PC-9 (cell line): ENCODE data around the gene PLEKHH2. TPM values are rescaled to one million over a fixed set of nuclear protein-coding genes. Genes with fewer than 3 reads are reported as not detected.

Experiments used
- BruUV-seq: library from RNA; stranded (reverse); fragments of 400-500 nt; replicated peaks from 2 replicates; lab custom pipeline; 2021; lab: Mats Ljungman, UMichigan
- CTCF ChIA-PET: fragments of 300-600 bp; sonication (Branson Sonifier 250); formaldehyde crosslinking; loops from one replicate; lab custom pipeline; 2022; ENCODE audit warnings: antibody characterized with exemption; lab: Charles Lee
- POLR2A ChIA-PET: fragments of 300-600 bp; sonication (Branson Sonifier 250); formaldehyde crosslinking; loops from one replicate; lab custom pipeline; 2022; ENCODE audit warnings: antibody characterized with exemption; ENCODE audit not compliant: unreplicated experiment; lab: Charles Lee
- DNase-seq, 2 experiments: peaks; one replicate each; pipeline versions ENCODE4 v3.0.0 to v3.0.0-alpha.2; 2015 to 2022; ENCODE audit warnings: mixed read lengths in 1 of 2
- H2AFZ ChIP-seq: fragments of 200-600 bp; sonication (generic); 2 replicates; pipeline ENCODE4 v1.8.1; 2017; ENCODE audit warnings: antibody characterized with exemption
- H3F3A ChIP-seq: fragments of 200-600 bp; sonication (generic); 2 replicates; pipeline ENCODE4 v1.8.1; 2017; ENCODE audit warnings: antibody characterized with exemption, mild to moderate bottlenecking, low read depth; ENCODE audit not compliant: insufficient read depth
- H3K27ac ChIP-seq: fragments of 200-600 bp; sonication (generic); 2 replicates; pipeline ENCODE4 v1.6.1; 2016; ENCODE audit warnings: mixed run types
- H3K27me3 ChIP-seq: fragments of 200-600 bp; sonication (generic); 2 replicates; pipeline ENCODE4 v1.6.1; 2016; ENCODE audit warnings: low read depth, mixed run types; ENCODE audit not compliant: insufficient read depth
- H3K36me3 ChIP-seq: fragments of 200-600 bp; sonication (generic); 2 replicates; pipeline ENCODE4 v1.6.1; 2016; ENCODE audit warnings: low read depth, mixed run types
- H3K4me1 ChIP-seq: fragments of 200-600 bp; sonication (generic); replicated peaks from 2 replicates; pipeline ENCODE4 v1.6.1; 2016; ENCODE audit warnings: mixed run types; ENCODE audit not compliant: insufficient read depth
- H3K4me2 ChIP-seq: fragments of 200-600 bp; sonication (generic); 2 replicates; pipeline ENCODE4 v1.6.1; 2017; ENCODE audit warnings: mixed run types
- H3K4me3 ChIP-seq: fragments of 200-600 bp; sonication (generic); 2 replicates; pipeline ENCODE4 v1.6.1; 2016; ENCODE audit warnings: mixed run types
- H3K79me2 ChIP-seq: fragments of 200-600 bp; sonication (generic); 2 replicates; pipeline ENCODE4 v1.6.1; 2017; ENCODE audit warnings: low read depth, mixed run types
- H3K9me2 ChIP-seq: fragments of 200-600 bp; sonication (generic); 2 replicates; pipeline ENCODE4 v1.8.1; 2017; ENCODE audit warnings: mild to moderate bottlenecking; ENCODE audit not compliant: insufficient read depth
- H3K9me3 ChIP-seq: fragments of 200-600 bp; sonication (generic); 2 replicates; pipeline ENCODE4 v1.8.1; 2016; ENCODE audit warnings: low read depth; ENCODE audit not compliant: insufficient read depth
- H4K20me1 ChIP-seq: fragments of 200-600 bp; sonication (generic); 2 replicates; pipeline ENCODE4 v1.8.1; 2017; ENCODE audit not compliant: insufficient read depth
- EZH2 ChIP-seq: fragments of 200-600 bp; sonication (generic); IDR thresholded peaks from 2 replicates; pipeline ENCODE4 v1.8.0; 2017; ENCODE audit warnings: antibody characterized with exemption, low read depth
- intact Hi-C: fragments of 100-400 bp; cut with micrococcal nuclease; formaldehyde crosslinking; loops from one replicate; pipeline ENCODE4 v1.10.0; 2022; ENCODE audit not compliant: unreplicated experiment
- total RNA-seq: library from RNA; stranded (reverse); gene quantifications from 2 replicates; pipeline ENCODE4 v1.2.3, GENCODE V29; 2021
- TF ChIP-seq, protein P1 (sequence below): fragments of 200-600 bp; sonication (generic); conservative IDR thresholded peaks from 2 replicates; pipeline ENCODE4 v1.6.1; 2017; ENCODE audit warnings: mixed run types, antibody characterized with exemption, mild to moderate bottlenecking, moderate library complexity

PLEKHH2 gene
- total RNA-seq, 1 experiment from 2014 or later, result 1.6 TPM

- Histone ChIP-seq H3K9me3 (no peaks in the 10 kb centered on the region), H4K20me1 (no peaks in the 10 kb centered on the region), H3K79me2 (no peaks in the 10 kb centered on the region), H3K36me3 (no peaks in the 10 kb centered on the region), H2AFZ (no peak overlapping the region), H3F3A (no peaks in the 10 kb centered on the region), H3K27me3 (no peaks in the 10 kb centered on the region), H3K4me3 (no peak overlapping the region), H3K9me2 (no peaks in the 10 kb centered on the region), H3K27ac (no peak overlapping the region), H3K4me2 (no peak overlapping the region), H3K4me1 (no peaks in the 10 kb centered on the region; the same call in 1 of the 2 replicates)
- ChIA-PET POLR2A (no interaction called here), CTCF (no interaction called here)
- no peak for TF ChIP-seq EZH2
- TF ChIP-seq, protein P1, sequence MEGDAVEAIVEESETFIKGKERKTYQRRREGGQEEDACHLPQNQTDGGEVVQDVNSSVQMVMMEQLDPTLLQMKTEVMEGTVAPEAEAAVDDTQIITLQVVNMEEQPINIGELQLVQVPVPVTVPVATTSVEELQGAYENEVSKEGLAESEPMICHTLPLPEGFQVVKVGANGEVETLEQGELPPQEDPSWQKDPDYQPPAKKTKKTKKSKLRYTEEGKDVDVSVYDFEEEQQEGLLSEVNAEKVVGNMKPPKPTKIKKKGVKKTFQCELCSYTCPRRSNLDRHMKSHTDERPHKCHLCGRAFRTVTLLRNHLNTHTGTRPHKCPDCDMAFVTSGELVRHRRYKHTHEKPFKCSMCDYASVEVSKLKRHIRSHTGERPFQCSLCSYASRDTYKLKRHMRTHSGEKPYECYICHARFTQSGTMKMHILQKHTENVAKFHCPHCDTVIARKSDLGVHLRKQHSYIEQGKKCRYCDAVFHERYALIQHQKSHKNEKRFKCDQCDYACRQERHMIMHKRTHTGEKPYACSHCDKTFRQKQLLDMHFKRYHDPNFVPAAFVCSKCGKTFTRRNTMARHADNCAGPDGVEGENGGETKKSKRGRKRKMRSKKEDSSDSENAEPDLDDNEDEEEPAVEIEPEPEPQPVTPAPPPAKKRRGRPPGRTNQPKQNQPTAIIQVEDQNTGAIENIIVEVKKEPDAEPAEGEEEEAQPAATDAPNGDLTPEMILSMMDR, result no peak
- DNase-seq, result no peak
- intact Hi-C loops, result no loop called here
- no TSS peak for BruUV-seq
These were observed 77.1 kb downstream of the PLEKHH2 start for GRCh38 chr2:43714164-43714563.

- Histone ChIP-seq H3K9me3 (no peaks in the 10 kb centered on the region), H4K20me1 (no peaks in the 10 kb centered on the region), H3K4me3 (no peak overlapping the region), H2AFZ (no peak overlapping the region), H3K27ac (no peak overlapping the region), H3K36me3 (no peaks in the 10 kb centered on the region), H3K9me2 (no peaks in the 10 kb centered on the region), H3K4me2 (no peak overlapping the region), H3F3A (no peaks in the 10 kb centered on the region), H3K4me1 (no peaks in the 10 kb centered on the region; the same call in 1 of the 2 replicates), H3K27me3 (no peaks in the 10 kb centered on the region), H3K79me2 (no peaks in the 10 kb centered on the region)
- TF ChIP-seq, protein P1, result no peak
- no peak for TF ChIP-seq EZH2
- BruUV-seq, result no TSS peak
- DNase-seq, result no peak
- intact Hi-C loops, result no loop called here
- ChIA-PET POLR2A (interaction anchor here (0.6 kb wide), 1 partner anchor 814 kb away, joined by 3 read pairs; no protein-coding TSS in a partner anchor), CTCF (no interaction called here)
These were observed 78.4 kb downstream of the PLEKHH2 start for GRCh38 chr2:43715300-43716098.

DNA sequence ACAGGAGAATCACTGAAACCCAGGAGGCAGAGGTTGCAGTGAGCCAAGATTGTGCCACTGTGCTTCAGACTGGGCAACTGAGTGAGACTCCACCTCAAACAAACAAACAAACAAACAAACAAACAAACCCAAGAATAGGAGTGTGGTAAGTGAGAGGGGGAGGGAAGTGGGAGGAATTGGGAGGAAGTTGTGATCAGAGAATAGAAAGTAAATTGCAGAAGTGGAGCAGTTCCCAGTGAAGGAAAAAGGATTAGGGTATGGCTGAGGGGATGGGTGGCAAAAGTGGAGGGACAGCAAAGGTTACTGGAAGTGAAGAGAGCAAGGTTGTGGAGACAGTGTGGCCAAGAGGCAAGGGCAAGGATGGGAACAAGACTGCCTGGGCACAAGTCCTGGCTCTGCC lies 80.3 kb downstream of the PLEKHH2 start:
- H3K79me2 ChIP-seq, result no peaks in the 10 kb centered on the region
- H4K20me1 ChIP-seq, result no peaks in the 10 kb centered on the region
- no peak overlapping the region for H3K4me2 ChIP-seq
- intact Hi-C loops, result no loop called here
- POLR2A ChIA-PET, result no interaction called here
- TF ChIP-seq EZH2, result no peak
- TF ChIP-seq, protein P1, result no peak
- no peaks in the 10 kb centered on the region for H3F3A ChIP-seq
- no TSS peak for BruUV-seq
- H2AFZ ChIP-seq, result no peak overlapping the region
- no peaks in the 10 kb centered on the region for H3K9me3 ChIP-seq
- DNase-seq, result no peak
- H3K36me3 ChIP-seq, result no peaks in the 10 kb centered on the region
- no peaks in the 10 kb centered on the region; the same call in 1 of the 2 replicates for H3K4me1 ChIP-seq
- no peak overlapping the region for H3K4me3 ChIP-seq
- CTCF ChIA-PET, result no interaction called here
- no peak overlapping the region for H3K27ac ChIP-seq
- H3K9me2 ChIP-seq, result no peaks in the 10 kb centered on the region
- no peaks in the 10 kb centered on the region for H3K27me3 ChIP-seq
